ENCODE measurements around the gene ITGAE. TPM values are rescaled to one million over a fixed set of nuclear protein-coding genes. Genes with fewer than 3 reads are reported as not detected.

ITGAE gene
- polyA plus RNA-seq, 3 donors = 66.6 to 102 (median 78.8) TPM

DNA sequence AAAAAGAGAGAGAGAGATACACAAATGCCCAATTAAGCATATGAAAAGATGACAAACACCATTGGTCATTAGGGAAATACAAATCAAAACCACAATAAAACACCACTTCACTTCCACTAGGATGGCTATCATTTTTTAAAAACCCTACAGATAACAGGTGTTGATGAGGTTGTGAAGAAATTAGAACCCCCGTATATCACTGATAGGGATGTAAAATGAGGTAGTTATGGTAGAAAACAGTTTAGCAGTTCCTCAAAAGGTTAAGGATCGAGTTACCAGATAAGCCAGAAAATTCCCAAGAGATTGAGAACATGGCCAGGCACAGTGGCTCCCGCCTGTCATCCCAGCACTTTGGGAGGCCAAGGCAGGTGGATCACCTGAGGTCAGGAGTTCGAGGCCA is 107.8 kb downstream of the ITGAE start:
- Histone ChIP-seq H3K27me3 (ENCODE audit: control insufficient read depth in 2 of 2, insufficient read depth in 2 of 2, low read length in 2 of 2) (peaks cover 0 to 15% of the 10 kb centered on the region in 2 donors), H3K9ac (ENCODE audit: insufficient read depth, low read length, poor library complexity, severe bottlenecking) (no peak overlapping the region), H3K27ac (ENCODE audit: low read depth in 1 of 2, low read length in 2 of 2) (no peak overlapping the region), H3K4me1 (ENCODE audit: control insufficient read depth in 1 of 2, insufficient read depth in 2 of 2, low read length in 2 of 2) (peaks cover 16 to 23% of the 10 kb centered on the region in 2 donors), H3K4me3 (replicated peaks in 1 of 3; ENCODE audit: low read depth in 2 of 3, low read length in 3 of 3) (no peak overlapping the region), H3K36me3 (replicated peaks in 1 of 2; ENCODE audit: control insufficient read depth in 1 of 2, insufficient read depth in 2 of 2, low read length in 2 of 2) (no peaks in the 10 kb centered on the region), H4K20me1 (ENCODE audit: insufficient read depth, low read length) (no peaks in the 10 kb centered on the region), H3K9me3 (replicated peaks in 1 of 2; ENCODE audit: control insufficient read depth in 1 of 2, insufficient read depth in 1 of 2, low read length in 2 of 2) (peaks cover 0 to 6% of the 10 kb centered on the region in 2 donors), H3K4me2 (replicated peaks; ENCODE audit: extremely low read depth, low read length, poor library complexity, severe bottlenecking) (no peak overlapping the region), H2AFZ (ENCODE audit: insufficient read depth, low read depth, low read length, poor library complexity, severe bottlenecking) (no peak overlapping the region), H3K79me2 (ENCODE audit: insufficient read depth, low read length) (no peaks in the 10 kb centered on the region)
- 100% methylated on average over 2 of the region's 4 CpGs for WGBS (ENCODE audit: insufficient coverage)
- Mint-ChIP-seq H3K27ac (no peak overlapping the region), H3K4me1 (peaks cover 21% of the 10 kb centered on the region), H3K27me3 (ENCODE audit: low read depth in 3 of 3) (peaks cover 12 to 31% (median 29%) of the 10 kb centered on the region in 3 donors), H3K4me3 (no peak overlapping the region), H3K9me3 (peaks cover 0 to 12% (median 5%) of the 10 kb centered on the region in 7 donors), H3K36me3 (peaks cover 0 to 1% of the 10 kb centered on the region in 2 donors)
- TF ChIP-seq, protein P1, sequence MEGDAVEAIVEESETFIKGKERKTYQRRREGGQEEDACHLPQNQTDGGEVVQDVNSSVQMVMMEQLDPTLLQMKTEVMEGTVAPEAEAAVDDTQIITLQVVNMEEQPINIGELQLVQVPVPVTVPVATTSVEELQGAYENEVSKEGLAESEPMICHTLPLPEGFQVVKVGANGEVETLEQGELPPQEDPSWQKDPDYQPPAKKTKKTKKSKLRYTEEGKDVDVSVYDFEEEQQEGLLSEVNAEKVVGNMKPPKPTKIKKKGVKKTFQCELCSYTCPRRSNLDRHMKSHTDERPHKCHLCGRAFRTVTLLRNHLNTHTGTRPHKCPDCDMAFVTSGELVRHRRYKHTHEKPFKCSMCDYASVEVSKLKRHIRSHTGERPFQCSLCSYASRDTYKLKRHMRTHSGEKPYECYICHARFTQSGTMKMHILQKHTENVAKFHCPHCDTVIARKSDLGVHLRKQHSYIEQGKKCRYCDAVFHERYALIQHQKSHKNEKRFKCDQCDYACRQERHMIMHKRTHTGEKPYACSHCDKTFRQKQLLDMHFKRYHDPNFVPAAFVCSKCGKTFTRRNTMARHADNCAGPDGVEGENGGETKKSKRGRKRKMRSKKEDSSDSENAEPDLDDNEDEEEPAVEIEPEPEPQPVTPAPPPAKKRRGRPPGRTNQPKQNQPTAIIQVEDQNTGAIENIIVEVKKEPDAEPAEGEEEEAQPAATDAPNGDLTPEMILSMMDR (IDR thresholded peaks at IDR 0.05) = no peak
- DNase-seq = no peak
- intact Hi-C loops (cut with micrococcal nuclease) = no loop called here

GRCh38 chr17:3692346-3692745 is 108.6 kb downstream of the ITGAE start:
- peaks cover 0 to 15% of the 10 kb centered on the region in 2 donors for H3K27me3 ChIP-seq (ENCODE audit: control insufficient read depth in 2 of 2, insufficient read depth in 2 of 2, low read length in 2 of 2)
- H3K79me2 ChIP-seq (ENCODE audit: insufficient read depth, low read length) = no peaks in the 10 kb centered on the region
- Mint-ChIP-seq H3K27ac (peak overlapping the region in 1 of 7 donors; percentile 25), H3K27me3 (ENCODE audit: low read depth in 3 of 3) (peaks cover 9 to 31% (median 26%) of the 10 kb centered on the region in 3 donors), H3K4me1 (peaks cover 21% of the 10 kb centered on the region), H3K4me3 (peak overlapping the region in 1 of 2 donors; percentile 15), H3K9me3 (peaks cover 0 to 6% (median 0%) of the 10 kb centered on the region in 7 donors), H3K36me3 (peaks cover 0 to 1% of the 10 kb centered on the region in 2 donors)
- H3K4me3 ChIP-seq (replicated peaks in 1 of 3; ENCODE audit: low read depth in 2 of 3, low read length in 3 of 3) = no peak overlapping the region
- intact Hi-C loops (cut with micrococcal nuclease) = no loop called here
- no peaks in the 10 kb centered on the region for H4K20me1 ChIP-seq (ENCODE audit: insufficient read depth, low read length)
- TF ChIP-seq, protein P1 (IDR thresholded peaks at IDR 0.05) = no peak
- H3K36me3 ChIP-seq (replicated peaks in 1 of 2; ENCODE audit: control insufficient read depth in 1 of 2, insufficient read depth in 2 of 2, low read length in 2 of 2) = no peaks in the 10 kb centered on the region
- no peak for DNase-seq
- no peak overlapping the region for H3K27ac ChIP-seq (ENCODE audit: low read depth in 1 of 2, low read length in 2 of 2)
- 98% methylated on average over 8 of the region's 9 CpGs for WGBS (ENCODE audit: insufficient coverage)
- H3K4me2 ChIP-seq (replicated peaks; ENCODE audit: extremely low read depth, low read length, poor library complexity, severe bottlenecking) = no peak overlapping the region
- peaks cover 16 to 23% of the 10 kb centered on the region in 2 donors for H3K4me1 ChIP-seq (ENCODE audit: control insufficient read depth in 1 of 2, insufficient read depth in 2 of 2, low read length in 2 of 2)
- H2AFZ ChIP-seq (ENCODE audit: insufficient read depth, low read depth, low read length, poor library complexity, severe bottlenecking) = no peak overlapping the region
- no peak overlapping the region for H3K9ac ChIP-seq (ENCODE audit: insufficient read depth, low read length, poor library complexity, severe bottlenecking)
- no peaks in the 10 kb centered on the region for H3K9me3 ChIP-seq (replicated peaks in 1 of 2; ENCODE audit: control insufficient read depth in 1 of 2, insufficient read depth in 1 of 2, low read length in 2 of 2)
